ENCODE results near the gene ELAC1.

ELAC1 gene

GRCh38 chr18:51020536-51020935 lies 52.7 kb downstream of the ELAC1 start:
- no peak for DNase-seq (ENCODE audit: low read depth in 2 of 2)

- no peak for DNase-seq (ENCODE audit: low read depth in 2 of 2)
These were observed 53.6 kb downstream of the ELAC1 start for GRCh38 chr18:51021226-51021965.

DNA sequence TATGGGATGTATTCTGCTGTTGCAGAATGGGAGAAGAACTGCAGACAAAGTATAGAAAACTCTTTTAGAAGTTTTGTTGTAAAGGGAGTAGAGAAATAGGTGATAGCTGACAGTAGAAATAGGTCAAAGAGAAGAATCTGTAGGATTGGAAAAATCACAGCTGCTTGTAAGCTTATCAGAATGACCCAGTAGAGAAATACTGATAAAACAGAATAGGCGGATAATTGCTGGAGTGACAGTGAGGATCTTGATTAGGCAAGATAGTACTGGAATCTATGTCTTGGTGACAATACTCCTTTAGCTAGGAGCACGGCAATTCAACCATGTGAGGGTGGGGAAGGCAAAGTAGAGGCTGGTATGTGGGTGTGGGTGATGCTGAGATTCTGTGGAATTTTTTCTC lies 57.7 kb downstream of the ELAC1 start:
- DNase-seq (ENCODE audit: low read depth in 2 of 2) = no peak

DNA sequence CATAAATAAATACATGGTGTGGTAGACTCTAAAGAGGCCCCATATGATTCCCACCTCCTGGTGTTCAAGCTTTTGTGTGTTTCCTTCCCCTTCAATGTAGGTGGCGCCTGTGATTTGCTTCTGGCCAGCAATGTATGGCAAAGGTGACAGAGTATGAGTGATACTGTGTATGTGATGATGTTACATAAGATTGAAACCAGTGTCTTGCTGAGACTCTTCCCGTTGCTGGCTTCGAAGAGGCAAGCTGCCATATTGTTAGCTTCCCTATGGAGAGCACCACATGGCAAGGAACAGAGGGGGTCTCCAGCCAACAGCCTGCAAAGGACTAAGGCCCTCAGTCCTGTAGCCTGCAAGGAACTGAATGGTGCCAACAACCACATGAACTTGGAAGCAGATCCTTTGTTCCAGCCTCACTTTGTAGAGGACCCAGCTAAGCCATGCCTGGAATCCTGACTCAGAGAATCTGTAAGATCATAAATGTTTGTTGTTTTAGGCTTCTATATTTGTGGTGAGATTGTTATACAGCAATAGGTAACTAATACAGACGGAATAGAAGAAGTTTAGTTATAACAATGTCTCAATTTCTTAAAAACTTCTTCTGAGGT lies 60.5 kb downstream of the ELAC1 start:
- no peak for DNase-seq (ENCODE audit: low read depth in 2 of 2)

GRCh38 chr18:51029378-51029693 lies 61.5 kb downstream of the ELAC1 start:
- no peak for DNase-seq (ENCODE audit: low read depth in 2 of 2)

DNA sequence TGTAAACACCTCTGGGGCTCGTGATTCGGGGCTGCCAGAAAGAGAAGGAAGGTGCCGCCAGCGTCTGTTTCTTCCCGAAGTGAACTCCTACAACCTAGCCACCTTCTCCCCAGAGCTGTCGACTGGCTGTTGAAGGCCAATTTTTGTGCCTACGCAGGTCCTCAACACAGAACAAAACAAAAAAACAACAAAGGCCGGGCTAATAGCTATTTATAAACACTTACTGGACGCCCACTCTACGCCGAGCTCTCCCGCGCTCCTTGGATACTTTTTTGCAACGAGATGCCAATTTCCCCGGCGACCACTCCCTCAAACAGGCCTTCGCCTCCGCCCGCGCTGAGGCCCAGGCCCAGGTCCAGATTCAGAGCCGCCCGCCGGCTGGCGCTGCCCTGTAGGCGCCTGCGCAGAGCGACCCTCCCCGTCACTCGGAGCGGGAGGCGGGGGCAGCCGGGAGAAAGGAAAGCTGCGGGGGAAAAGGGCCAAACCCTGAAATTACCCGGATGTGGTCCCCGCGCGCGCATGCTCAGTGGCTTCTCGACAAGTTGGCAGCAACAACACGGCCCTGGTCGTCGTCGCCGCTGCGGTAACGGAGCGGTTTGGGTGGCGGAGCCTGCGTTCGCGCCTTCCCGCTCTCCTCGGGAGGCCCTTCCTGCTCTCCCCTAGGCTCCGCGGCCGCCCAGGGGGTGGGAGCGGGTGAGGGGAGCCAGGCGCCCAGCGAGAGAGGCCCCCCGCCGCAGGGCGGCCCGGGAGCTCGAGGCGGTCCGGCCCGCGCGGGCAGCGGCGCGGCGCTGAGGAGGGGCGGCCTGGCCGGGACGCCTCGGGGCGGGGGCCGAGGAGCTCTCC lies 62.1 kb downstream of the ELAC1 start, which contains the start of gene SMAD4:
Gene SMAD4, plus strand, starts transcription at position 520 of the 843 bp plus-strand sequence. CDS start 16,834 bp downstream, outside the sequence.
- DNase-seq (ENCODE audit: low read depth in 2 of 2) = peak; percentile 96

GRCh38 chr18:51030537-51031258 lies 62.9 kb downstream of the ELAC1 start:
- peak; percentile 29 to 51 for DNase-seq (ENCODE audit: low read depth in 2 of 2)

DNA sequence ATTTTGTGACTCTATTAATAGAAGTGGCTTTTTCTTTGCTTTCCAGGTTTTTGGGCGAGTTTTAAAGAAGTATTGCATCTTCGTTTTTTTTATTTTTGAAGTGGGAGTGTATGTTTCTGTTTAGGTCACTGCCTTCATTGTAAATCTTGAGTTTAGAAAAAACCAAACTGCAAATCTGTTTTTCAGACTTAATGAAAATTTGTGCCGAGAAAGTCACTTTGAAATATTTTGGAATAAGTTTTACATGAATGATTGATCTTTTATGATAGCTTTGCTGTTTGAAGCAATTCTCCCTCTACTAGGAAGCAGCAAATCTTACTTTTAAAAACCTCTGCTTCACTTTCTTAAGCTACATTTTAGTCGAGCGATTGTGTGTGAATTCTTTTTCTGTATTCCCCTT lies 64.4 kb downstream of the ELAC1 start:
- DNase-seq (ENCODE audit: low read depth in 2 of 2) = no peak

DNA sequence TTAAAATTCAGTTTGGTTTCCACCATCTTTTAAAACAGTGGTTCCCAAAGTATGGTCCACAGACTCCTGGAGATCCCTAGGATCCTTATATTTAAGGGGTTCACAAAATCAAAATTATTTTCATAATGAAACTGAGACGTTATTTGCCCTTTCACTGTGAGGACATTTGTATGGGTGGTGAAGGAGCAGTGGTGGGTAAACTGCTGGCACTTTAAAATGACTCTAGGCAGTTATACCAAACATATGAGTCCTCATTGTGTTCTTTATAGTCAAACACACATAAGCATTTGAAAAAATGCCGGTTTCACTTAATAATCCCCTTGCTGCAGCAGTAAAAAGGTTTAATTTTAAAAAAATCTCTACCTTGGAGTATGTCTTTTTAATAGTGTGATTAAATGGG lies 69.4 kb downstream of the ELAC1 start:
- DNase-seq (ENCODE audit: low read depth in 2 of 2) = no peak

All from stimulated activated CD4-positive, alpha-beta T cell treated with anti-CD3 and anti-CD28 coated beads, Interleukin-15, amount 100 ng/mL, for 48 hours (primary cell).